Panc1 (cell line): ENCODE data around the gene CCM2. TPM values are rescaled to one million over a fixed set of nuclear protein-coding genes. Genes with fewer than 3 reads are reported as not detected.

Source experiments
- ATAC-seq: fragments of 200-7000 bp; cut with Tn5 transposase; 2 replicates; pipeline ENCODE4 v1.9.1; 2020; ENCODE audit warnings: mild to moderate bottlenecking, moderate library complexity
- BruUV-seq: library from RNA; stranded (reverse); fragments of 400-500 nt; replicated peaks from 2 replicates; lab custom pipeline; 2021; lab: Mats Ljungman, UMichigan
- CTCF ChIA-PET: fragments of 300-600 bp; sonication (Branson Sonifier 250); formaldehyde crosslinking; loops from one replicate; lab custom pipeline; 2022; ENCODE audit warnings: antibody characterized with exemption; lab: Charles Lee
- POLR2A ChIA-PET: fragments of 300-600 bp; sonication (Branson Sonifier 250); formaldehyde crosslinking; loops from one replicate; lab custom pipeline; 2022; ENCODE audit warnings: antibody characterized with exemption; lab: Charles Lee
- DNase-seq: peaks from one replicate; pipeline ENCODE4 v3.0.0-alpha.2; 2010; ENCODE audit warnings: low read depth, low spot score
- H3K27ac ChIP-seq: 2 replicates; pipeline ENCODE4 v1.5.1; 2011; ENCODE audit warnings: mild to moderate bottlenecking, low read length, inconsistent platforms
- H3K27me3 ChIP-seq: fragments of 200-500 bp; sonication (Bioruptor generic); 2 replicates; pipeline ENCODE4 v1.6.0; 2014; ENCODE audit warnings: low read length, inconsistent platforms; ENCODE audit not compliant: control insufficient read depth, insufficient read depth
- H3K36me3 ChIP-seq: fragments of 200-500 bp; sonication (Bioruptor generic); 2 replicates; pipeline ENCODE4 v1.5.1; 2014; ENCODE audit warnings: inconsistent platforms, mild to moderate bottlenecking, low read length, moderate library complexity; ENCODE audit not compliant: control insufficient read depth, insufficient read depth
- H3K4me1 ChIP-seq: 2 replicates; pipeline ENCODE4 v1.5.1; 2011; ENCODE audit warnings: inconsistent platforms, mild to moderate bottlenecking, low read length, moderate library complexity; ENCODE audit not compliant: control insufficient read depth, insufficient read depth
- H3K4me3 ChIP-seq, 2 experiments: 2 replicates each; pipeline ENCODE4 v1.5.1; 2011 to 2012; ENCODE audit warnings: low read depth in 2 of 2, low read length in 2 of 2, mild to moderate bottlenecking in 2 of 2, inconsistent platforms in 1 of 2, moderate library complexity in 1 of 2
- H3K9me3 ChIP-seq: fragments of 200-500 bp; sonication (Bioruptor generic); 2 replicates; pipeline ENCODE4 v1.5.1; 2014; ENCODE audit warnings: low read depth, mild to moderate bottlenecking, inconsistent platforms, low read length, moderate library complexity; ENCODE audit not compliant: control insufficient read depth, insufficient read depth
- POLR2AphosphoS5 ChIP-seq: IDR thresholded peaks from 2 replicates; pipeline ENCODE4 v1.6.1; 2012; ENCODE audit warnings: mild to moderate bottlenecking, low read depth, low read length, moderate library complexity
- REST ChIP-seq, 2 experiments: IDR thresholded peaks; 2 replicates each; pipeline ENCODE4 v1.6.1; 2011 to 2012; ENCODE audit warnings: low read depth in 2 of 2, control low read depth in 1 of 2, low read length in 1 of 2, mild to moderate bottlenecking in 1 of 2, moderate library complexity in 1 of 2; ENCODE audit not compliant: insufficient read depth in 1 of 2
- SIN3A ChIP-seq: IDR thresholded peaks from 2 replicates; pipeline ENCODE4 v1.6.1; 2012; ENCODE audit warnings: low read depth, mild to moderate bottlenecking, low read length, moderate library complexity, borderline replicate concordance; ENCODE audit not compliant: insufficient read depth
- TCF7L2 ChIP-seq: IDR thresholded peaks from 2 replicates; pipeline ENCODE4 v1.6.1; 2011; ENCODE audit warnings: mild to moderate bottlenecking, low read depth, low read length, inconsistent platforms
- in situ Hi-C: cut with HindIII; loops from 2 replicates; pipeline ENCODE4 v1.10.0; 2016; ENCODE audit warnings: low sequenced_read_pairs, low pct_unique_long_range_greater_than_20kb
- intact Hi-C: fragments of 100-400 bp; cut with micrococcal nuclease; formaldehyde crosslinking; loops from one replicate; pipeline ENCODE4 v1.10.0; 2022; ENCODE audit not compliant: unreplicated experiment
- total RNA-seq: library from RNA; stranded (reverse); gene quantifications from one replicate; pipeline ENCODE4 v1.2.1, GENCODE V29; 2021; ENCODE audit not compliant: unreplicated experiment
- TF ChIP-seq, protein P1 (sequence below): fragments of 450-650 bp; IDR thresholded peaks from 2 replicates; pipeline ENCODE4 v1.5.1; 2017; ENCODE audit warnings: mild to moderate bottlenecking

CCM2 gene
- total RNA-seq, 1 experiment from 2014 or later = 97.1 TPM

DNA sequence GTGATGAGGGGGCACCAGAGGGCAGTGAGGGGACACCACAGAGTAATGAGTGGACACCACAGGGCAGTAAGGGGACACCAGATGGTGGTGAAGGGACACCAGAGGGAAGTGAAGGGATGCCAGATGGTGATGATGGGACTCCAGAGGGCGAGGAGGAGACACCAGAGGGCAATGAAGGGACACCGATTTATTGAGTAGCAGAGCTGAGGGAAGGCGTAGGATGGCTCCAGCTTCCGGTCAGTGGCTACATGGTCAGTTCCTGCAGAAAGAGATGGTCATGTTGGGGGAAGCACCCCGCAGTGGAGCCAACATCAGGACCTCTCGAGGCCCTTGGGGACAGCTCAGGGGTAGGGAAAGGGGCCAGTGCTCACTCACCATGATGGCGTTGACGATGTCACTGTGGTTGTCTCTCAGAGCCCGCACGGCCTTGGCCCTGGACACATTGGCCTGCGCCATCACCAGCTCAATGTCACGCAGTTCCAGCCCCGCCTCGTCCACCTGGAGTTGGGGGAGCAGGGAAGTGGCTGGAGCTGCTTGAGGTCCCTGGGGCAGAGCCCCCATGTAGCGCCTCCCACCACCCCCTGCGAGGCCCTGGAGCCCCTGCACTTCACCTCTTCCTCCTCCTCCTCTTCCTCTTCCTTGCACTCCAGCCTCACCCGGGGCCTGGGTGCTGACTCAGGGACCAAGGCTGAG, 80.4 kb downstream of the CCM2 start:
- ATAC-seq = peak; percentile 45
- H3K27me3 ChIP-seq = no peaks in the 10 kb centered on the region
- CTCF ChIA-PET = interaction anchor here (1.1 kb wide), 1 partner anchor 56 kb away, joined by 6 read pairs; no protein-coding TSS in a partner anchor
- DNase-seq = no peak
- intact Hi-C loops = loop anchor here (2.0 kb wide), 1 partner anchor 56 kb away; no protein-coding TSS in a partner anchor
- no peaks in the 10 kb centered on the region for H3K4me1 ChIP-seq
- no TSS peak for BruUV-seq
- H3K27ac ChIP-seq = no peak overlapping the region
- POLR2A ChIA-PET = no interaction called here
- TF ChIP-seq TCF7L2 = no peak
- TF ChIP-seq, protein P1, sequence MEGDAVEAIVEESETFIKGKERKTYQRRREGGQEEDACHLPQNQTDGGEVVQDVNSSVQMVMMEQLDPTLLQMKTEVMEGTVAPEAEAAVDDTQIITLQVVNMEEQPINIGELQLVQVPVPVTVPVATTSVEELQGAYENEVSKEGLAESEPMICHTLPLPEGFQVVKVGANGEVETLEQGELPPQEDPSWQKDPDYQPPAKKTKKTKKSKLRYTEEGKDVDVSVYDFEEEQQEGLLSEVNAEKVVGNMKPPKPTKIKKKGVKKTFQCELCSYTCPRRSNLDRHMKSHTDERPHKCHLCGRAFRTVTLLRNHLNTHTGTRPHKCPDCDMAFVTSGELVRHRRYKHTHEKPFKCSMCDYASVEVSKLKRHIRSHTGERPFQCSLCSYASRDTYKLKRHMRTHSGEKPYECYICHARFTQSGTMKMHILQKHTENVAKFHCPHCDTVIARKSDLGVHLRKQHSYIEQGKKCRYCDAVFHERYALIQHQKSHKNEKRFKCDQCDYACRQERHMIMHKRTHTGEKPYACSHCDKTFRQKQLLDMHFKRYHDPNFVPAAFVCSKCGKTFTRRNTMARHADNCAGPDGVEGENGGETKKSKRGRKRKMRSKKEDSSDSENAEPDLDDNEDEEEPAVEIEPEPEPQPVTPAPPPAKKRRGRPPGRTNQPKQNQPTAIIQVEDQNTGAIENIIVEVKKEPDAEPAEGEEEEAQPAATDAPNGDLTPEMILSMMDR = no peak
- TF ChIP-seq POLR2AphosphoS5 = 0 out of 2 replicates have a peak, but pooled peaks have one; percentile 20
- TF ChIP-seq REST (IDR thresholded peaks at IDR 0.05; ENCODE audit: insufficient read depth in 1 of 2, low read depth in 2 of 2, low read length in 1 of 2) = no peak
- H3K36me3 ChIP-seq = peaks cover 5% of the 10 kb centered on the region; the same call in 1 of the 2 replicates
- in situ Hi-C loops = no loop called here
- no peaks in the 10 kb centered on the region for H3K9me3 ChIP-seq
- H3K4me3 ChIP-seq = no peak overlapping the region

DNA sequence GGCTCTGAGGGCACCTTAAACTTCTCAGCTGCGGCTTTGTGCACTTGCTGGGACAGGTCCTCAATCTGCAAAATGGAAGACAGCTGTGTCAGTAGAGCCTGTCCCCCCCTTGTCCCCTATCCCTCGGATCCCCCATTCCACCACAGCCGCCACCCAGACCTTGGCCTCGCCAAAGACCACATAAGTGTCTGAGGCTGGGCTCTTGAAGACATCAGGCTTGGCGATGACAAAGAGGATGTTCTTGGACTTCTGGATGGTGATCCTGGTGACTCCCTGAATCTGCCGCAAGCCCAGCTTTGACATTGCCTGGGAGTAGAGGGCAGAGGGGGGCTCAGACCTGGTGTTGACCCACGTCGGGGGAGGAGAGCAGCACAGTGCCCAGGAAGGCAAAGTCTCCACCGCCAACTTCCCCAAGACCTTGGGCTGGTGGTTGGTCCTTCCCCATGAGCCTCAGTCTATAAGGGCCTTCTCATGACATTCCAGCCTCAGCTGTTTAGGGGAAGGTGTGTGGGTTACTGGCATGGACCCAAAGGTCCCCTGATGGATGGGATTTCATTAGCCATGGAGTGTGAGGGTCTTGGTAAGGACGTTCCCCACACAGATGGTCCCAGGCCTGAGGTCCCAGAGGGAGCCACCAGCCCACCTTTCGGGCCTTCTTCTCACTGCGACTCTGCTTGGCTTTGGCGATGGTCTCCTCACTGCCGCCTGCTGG, 81.1 kb downstream of the CCM2 start:
- CTCF ChIA-PET = interaction anchor here (1.1 kb wide), 1 partner anchor 55 kb away, joined by 6 read pairs; no protein-coding TSS in a partner anchor
- DNase-seq (no peak), ATAC-seq (no peak; the same call in 1 of the 2 replicates)
- H3K27ac ChIP-seq = no peak overlapping the region
- in situ Hi-C loops (no loop called here), intact Hi-C loops (loop anchor here (2.0 kb wide), 1 partner anchor 56 kb away; no protein-coding TSS in a partner anchor)
- H3K36me3 ChIP-seq = peaks cover 5% of the 10 kb centered on the region; the same call in 1 of the 2 replicates
- H3K4me3 ChIP-seq = no peak overlapping the region
- TF ChIP-seq TCF7L2 = no peak
- no TSS peak for BruUV-seq
- no peaks in the 10 kb centered on the region for H3K9me3 ChIP-seq
- no peaks in the 10 kb centered on the region for H3K4me1 ChIP-seq
- H3K27me3 ChIP-seq = no peaks in the 10 kb centered on the region
- POLR2A ChIA-PET = no interaction called here

DNA sequence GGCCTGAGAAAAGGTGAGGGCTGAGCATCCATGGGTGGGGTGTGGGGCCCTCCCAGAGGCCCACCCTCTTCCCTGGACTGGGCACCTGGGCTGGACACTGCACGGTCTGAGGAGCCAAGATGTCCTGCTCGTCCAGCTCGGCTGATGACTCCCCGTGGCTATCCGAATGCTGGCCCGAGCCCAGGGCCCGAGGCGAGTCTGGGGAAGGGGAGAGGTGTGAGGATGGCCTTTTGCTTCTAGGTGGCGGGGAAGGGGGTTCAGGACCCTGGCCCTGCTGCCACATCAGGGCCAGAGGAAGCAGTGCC, 81.6 kb downstream of the CCM2 start:
- ChIA-PET CTCF (no interaction called here), POLR2A (no interaction called here)
- H3K4me1 ChIP-seq = no peaks in the 10 kb centered on the region
- intact Hi-C loops (loop anchor here (2.0 kb wide), 1 partner anchor 55 kb away; no protein-coding TSS in a partner anchor), in situ Hi-C loops (no loop called here)
- H3K36me3 ChIP-seq = peaks cover 2% of the 10 kb centered on the region; the same call in 1 of the 2 replicates
- no peaks in the 10 kb centered on the region for H3K27me3 ChIP-seq
- no peak for DNase-seq
- H3K9me3 ChIP-seq = no peaks in the 10 kb centered on the region
- no TSS peak for BruUV-seq
- no peak overlapping the region for H3K4me3 ChIP-seq
- ATAC-seq = no peak
- H3K27ac ChIP-seq = no peak overlapping the region
- TF ChIP-seq SIN3A (no peak), REST (IDR thresholded peaks at IDR 0.05; ENCODE audit: insufficient read depth in 1 of 2, low read depth in 2 of 2, low read length in 1 of 2) (no peak), TCF7L2 (no peak), POLR2AphosphoS5 (no peak)
